SHP77 treated with DMSO at 0.1 percent for 48 hours (cell line): ENCODE results near the gene PTPRT.
A peak's percentile ranks its signal among the peaks of the same experiment; 100 is the strongest.

Experiments used
- DNase-seq: peaks from one replicate; lab custom pipeline; 2025; lab: John Stamatoyannopoulos, UW

Gene PTPRT

DNA sequence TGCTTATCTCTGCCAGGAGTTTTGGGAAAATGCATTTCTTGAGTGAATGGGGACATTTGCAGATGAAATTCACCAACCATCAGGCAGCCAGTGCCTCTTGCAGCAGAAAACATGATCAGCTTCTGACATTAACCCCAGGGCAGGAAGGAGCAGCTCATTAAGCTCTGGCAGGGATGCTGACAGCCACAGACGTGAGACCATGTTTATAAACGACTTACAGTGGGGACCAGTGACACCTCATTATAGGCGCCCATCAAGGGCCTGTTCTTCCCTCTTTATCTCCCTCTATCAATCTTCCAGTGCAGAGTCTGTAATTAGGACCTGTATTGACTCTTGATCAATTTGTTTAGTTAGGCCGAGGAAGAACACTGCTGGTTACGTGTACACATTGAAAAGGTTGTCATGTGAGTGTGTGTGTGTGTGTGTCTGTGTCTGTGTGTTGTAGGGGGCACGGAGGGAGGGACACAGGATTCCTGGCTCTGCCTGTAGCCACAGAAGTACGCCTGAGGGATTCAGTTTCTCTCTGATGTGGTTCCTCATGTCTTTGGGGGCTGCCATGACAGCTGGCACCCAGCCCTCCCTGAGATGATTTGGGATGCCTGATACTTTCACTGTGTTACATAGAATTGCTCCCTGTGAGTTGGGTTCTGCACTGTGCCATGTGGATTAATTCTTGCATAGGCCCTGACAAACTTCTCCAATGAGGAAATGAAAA is 1143.2 kb downstream of the PTPRT start:
- no peak for DNase-seq

DNA sequence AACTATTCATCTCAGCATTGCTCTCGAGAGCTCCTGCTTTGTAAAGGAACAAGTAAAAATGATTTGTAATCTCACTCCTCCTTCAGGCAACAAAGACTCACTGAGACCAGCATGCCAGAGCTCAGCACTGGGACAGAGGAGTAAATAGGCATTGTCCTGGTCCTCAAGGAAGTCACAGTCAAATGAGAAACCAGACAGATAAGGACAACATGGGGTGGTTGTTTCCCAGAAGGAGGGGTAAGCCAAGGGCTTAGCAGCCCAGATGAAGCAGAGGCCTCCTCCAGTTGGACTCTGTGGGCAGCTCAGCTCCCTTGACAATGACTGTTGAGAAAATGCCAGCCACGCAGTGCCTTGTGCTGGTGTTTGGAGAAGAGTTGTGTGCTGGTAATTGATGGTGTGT is 1145.8 kb downstream of the PTPRT start:
- no peak for DNase-seq

- DNase-seq: no peak
Measured at GRCh38 chr20:42041000-42041565, 1148.6 kb downstream of the PTPRT start.

GRCh38 chr20:42027746-42028268 is 1161.9 kb downstream of the PTPRT start:
- DNase-seq: peak; percentile 43

- DNase-seq: no peak
Measured at GRCh38 chr20:42026599-42026998, 1163.1 kb downstream of the PTPRT start.

GRCh38 chr20:42024653-42025052 is 1165.1 kb downstream of the PTPRT start:
- DNase-seq: no peak
